Activated T-cell treated with anti-CD3 and anti-CD28 coated beads for 48 hours (primary cell): Measurements from ENCODE around the gene PAGE1.
"Not testable (repeated sequence)": the region's sequence is repeated elsewhere in the genome, so short reads cannot be mapped to it uniquely, and the experiment has no call there.

Experiments
- DNase-seq: peaks from one replicate; pipeline ENCODE4 v3.0.0-alpha.2; 2020; ENCODE audit warnings: low read depth

Gene PAGE1, protein sequence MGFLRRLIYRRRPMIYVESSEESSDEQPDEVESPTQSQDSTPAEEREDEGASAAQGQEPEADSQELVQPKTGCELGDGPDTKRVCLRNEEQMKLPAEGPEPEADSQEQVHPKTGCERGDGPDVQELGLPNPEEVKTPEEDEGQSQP

DNA sequence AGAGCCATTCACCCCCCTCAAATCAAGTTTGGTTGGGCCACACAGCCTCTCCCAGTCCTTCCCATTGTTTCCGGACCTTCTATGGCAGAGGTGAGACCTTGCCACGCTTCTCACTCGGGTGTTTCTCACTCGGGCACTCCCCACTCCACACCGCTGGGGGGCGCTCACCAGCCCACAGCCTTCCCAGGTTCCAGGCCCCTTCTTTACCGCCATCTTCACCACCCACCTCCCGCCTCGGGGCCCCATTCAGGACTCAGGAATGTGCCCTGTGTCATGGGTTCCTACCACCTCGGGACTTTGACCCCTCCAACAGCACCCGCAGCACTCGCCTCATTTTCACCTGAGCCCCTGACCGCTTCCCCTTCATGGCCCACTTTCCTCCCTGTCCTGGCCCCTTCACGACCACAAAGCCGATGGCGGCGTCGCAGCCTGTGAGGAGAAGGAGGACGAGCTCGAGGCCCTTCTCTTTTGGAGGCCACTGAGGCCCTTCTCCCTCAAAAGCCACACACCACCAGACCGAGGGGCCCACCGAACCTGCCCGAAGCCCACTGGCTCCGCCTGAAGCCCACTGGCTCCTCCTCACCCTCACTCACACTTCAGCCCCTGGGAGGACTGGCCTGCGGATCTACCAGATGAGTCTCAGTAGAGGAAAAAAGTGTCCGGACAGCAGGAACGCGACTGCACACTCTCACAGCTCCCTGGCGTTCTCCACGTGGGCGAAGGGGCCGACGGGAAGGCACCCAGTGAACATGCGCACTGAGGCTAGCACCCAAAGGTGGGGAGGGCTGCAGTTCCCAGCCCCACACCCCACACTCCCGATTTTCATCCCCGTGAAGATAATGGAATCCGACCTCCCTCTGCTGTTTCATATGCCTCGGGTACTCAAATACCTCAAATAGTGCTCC lies at the start of gene PAGE1:
Gene PAGE1, minus strand, starts transcription at position 709 of the 905 bp plus-strand sequence. CDS start 1,214 bp downstream, outside the sequence.
- no peak for DNase-seq

DNA sequence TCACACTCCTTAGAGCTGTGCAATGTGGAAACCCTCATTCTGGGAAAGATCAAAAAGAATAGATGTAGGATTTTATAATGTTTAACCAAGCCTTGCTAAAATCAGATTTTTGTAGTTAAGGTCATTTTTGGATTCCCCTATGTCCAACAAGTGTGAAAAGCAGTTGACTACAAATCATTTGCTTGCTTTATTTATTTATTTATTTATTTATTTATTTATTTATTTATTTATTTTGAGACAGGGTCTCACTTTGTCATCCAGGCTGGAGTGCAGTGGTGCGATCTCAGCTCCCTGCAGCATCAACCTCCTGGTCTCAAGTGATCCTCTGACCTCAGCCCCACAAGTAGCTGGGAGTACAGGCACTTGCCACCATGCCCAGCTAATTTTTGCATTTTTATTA lies 45.7 kb upstream of the PAGE1 start:
- DNase-seq, result not testable (repeated sequence)

GRCh38 chrX:49727847-49728246 lies 32.1 kb upstream of the PAGE1 start:
- no peak for DNase-seq

- no peak for DNase-seq
These were observed 31.2 kb upstream of the PAGE1 start for GRCh38 chrX:49726966-49727365.

DNA sequence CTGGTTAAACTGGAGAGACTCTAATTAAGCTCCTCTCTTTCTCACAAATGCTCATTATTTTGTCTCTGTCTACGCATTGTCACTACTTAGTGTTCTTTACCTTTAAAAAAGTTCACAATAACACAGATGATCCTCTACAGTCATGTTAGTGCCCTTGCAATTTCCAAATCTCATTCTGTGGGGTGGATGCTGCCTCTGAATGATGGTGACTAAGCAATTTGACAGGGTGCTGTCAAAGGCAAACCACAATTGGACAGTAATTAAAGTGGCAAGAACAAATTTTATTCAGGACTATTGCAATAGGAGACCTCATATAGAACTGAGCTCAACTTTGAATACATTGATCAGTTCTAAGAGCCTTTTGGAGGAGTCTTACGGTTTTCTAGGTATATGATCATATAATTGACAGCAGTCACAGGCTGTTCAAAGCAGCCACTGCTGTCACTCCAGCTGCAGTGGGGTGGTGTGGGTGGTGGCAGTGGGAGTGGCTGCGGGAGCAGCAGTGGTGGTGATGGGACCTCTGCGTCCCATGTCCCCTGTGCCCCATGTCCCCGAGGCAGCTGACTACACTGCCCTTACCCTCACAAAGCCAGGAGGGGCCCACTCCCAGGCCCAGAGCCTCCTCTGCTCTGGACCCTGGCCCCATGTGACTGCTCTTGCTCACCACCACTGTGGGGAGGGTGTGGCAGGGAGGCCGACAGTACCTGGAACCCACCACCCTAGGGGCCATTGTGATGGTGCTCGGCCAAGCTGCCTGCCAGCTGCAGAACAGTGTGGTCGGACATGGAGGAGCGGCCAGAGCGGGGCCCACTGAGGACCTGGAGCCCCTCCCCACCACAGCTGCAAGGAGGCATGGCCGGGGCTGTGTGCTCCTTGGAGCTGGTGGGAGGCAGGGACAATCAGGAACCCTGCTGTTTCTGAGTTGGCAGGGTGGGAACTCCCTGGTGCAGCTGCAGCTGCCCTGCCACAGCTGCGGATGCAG lies 30.4 kb upstream of the PAGE1 start:
- no peak for DNase-seq

DNA sequence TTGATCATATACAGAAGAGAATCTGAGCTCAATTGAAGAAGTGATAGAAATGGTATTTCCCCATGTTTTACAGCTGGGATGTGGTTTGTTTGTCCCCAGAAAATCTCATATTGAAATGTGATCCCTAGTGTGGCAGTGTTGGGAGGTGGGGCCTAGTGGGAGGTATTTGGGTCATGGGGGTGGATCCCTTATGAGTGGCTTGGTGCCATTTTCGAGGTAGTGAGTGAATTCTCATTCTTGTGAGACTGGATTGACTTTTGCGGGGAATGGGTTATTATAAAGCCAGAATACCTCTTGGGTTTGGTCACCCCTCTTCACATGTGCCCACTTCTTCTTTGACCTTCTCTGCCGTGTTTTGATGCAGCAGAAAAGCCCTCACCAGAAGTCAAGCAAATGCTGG lies 29.6 kb upstream of the PAGE1 start:
- no peak for DNase-seq

GRCh38 chrX:49720106-49720505 lies 24.3 kb upstream of the PAGE1 start:
- DNase-seq, result not testable (repeated sequence)

GRCh38 chrX:49712577-49712976 lies 16.8 kb upstream of the PAGE1 start:
- DNase-seq, result no peak

DNA sequence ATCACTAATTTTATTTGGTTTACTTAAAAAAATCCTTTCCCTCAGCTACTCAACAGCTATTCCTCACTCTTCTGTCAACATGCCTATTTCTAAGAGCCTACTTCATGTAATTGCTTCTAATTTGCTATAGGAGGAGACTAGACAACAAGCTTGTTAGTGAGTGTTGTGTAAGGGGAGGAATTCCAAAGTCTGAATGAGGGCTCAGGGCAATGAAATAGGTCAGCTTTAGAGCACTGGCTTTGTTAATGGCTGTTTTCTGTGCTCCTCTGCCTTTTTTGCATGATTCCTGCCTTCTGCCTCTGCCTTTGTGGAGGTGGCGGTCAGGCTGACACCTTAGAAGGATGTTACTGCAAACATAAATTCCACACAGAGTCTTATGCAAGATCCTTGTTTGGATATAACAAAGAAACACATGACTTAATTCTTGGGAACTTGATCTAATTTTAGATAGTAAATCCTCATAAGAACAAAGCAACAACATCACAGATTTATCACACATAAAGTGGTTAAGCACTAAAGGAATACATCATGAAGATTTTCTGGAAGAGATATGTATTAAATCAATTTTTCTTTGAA lies 15.0 kb upstream of the PAGE1 start:
- no peak for DNase-seq

- no peak for DNase-seq
These were observed 9.1 kb upstream of the PAGE1 start for GRCh38 chrX:49704691-49705404.

- DNase-seq, result no peak
These were observed 6.1 kb upstream of the PAGE1 start for GRCh38 chrX:49701933-49702332.

GRCh38 chrX:49701323-49701722 lies 5.5 kb upstream of the PAGE1 start:
- DNase-seq, result no peak

DNA sequence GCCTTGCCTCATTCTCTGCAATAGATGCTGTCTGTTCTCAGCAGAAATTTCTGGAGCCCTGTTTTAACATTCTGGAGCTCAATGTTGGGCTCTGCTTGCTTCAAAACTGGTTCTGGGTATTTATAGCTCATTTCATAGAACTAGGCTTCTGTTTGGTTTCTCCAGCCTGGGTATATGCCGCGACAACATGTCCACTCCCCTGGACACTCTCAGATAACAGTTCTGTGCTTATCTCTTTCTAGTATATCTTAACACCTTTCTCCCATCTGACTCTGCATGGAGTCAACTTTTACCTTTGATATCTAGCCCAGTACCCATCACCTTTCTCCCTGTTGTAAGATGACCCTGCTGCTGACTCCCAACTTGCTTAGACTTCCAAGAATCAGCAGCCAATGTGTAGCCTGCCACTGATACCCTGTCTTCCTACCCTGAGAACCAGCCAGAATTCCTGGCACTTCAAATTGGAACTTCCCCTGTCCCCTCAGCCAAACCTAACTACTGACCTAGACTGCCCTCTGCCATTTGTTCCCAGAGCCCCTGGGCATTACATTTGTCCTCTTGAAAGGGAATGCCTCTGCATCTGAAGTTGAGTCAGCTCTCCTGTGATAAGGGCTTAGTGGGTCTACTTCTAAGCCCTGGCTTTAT lies 20.6 kb downstream of the PAGE1 start:
- no peak for DNase-seq

GRCh38 chrX:49673394-49673793 lies 22.4 kb downstream of the PAGE1 start:
- no peak for DNase-seq

- no peak for DNase-seq
These were observed 31.0 kb downstream of the PAGE1 start for GRCh38 chrX:49664824-49665223.

- no peak for DNase-seq
These were observed 33.9 kb downstream of the PAGE1 start for GRCh38 chrX:49661881-49662280.

DNA sequence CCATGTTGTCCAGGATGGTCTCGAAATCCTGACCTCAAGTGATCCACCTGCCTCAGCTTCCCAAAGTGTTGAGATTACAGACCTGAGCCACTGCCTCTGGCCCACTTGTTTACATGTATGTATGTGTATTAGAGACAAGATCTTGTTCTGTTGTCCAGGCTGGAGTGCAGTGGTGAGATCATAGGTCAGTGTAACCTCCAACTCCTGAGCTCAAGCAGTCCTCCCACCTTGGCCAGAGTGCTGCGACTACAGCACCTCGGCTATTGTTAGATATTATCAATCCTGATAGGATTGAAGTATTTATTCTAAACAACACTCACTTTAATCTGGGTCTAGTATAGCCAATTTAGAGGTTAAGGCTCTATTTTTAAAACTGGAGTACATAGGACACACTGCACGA lies 36.0 kb downstream of the PAGE1 start:
- no peak for DNase-seq

DNA sequence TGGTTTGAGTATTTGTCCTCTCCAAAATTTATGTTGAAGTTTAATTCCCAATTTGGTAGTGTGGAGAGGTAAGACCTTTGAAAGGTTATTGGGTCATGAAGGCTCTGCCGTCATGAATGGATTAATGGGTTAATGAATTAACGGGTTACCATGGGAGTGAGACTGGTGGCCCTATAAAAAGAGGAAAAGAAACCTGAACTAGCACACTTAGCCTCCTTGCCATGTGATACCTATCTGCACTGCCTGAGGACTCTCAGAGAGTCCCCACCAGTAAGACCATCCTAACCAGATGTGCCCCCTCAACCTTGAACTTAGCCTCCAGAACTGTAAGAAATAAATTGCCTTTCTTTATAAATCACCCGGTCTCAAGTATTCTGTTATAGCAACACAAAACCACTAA lies 39.3 kb downstream of the PAGE1 start:
- DNase-seq, result no peak

DNA sequence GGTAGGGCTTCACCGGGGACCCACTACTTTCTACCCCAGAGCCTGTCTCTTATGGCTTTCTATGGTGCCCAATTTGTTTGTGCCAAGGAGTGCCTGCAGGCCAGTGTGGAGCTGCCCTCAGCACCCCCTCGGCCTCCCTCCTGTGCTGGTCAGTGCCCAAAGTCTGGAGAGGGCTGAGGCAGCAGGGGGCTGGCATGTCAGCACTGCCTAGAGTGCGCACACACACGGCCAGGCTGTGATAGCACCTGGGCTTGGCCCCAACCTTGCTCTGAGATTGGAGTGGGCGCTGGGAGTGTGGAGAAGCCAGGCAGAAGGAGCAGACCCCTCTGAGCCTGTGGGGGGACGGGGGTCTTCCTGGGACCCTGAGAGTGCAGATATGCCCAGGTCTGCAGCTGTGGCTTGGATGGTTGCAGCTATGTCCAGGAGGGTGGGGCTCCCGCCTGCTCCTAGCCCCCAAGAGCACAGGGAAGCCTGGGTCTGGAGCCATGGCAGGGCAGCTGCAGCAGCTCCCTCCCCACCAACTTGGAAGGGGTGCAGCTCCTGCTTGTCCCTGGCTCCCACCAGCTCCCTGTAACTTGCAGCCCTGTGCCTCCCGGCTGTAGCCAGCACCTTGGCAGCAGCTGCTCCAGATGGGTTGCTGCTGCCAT lies 50.7 kb downstream of the PAGE1 start:
- DNase-seq, result no peak
